Right hindlimb (tissue), 1 donor: ENCODE measurements around the gene HDGFL2.

ENCODE experiments used
- DNase-seq: peaks from one replicate; pipeline ENCODE4 v3.0.0-alpha.2; 2018

HDGFL2 gene

DNA sequence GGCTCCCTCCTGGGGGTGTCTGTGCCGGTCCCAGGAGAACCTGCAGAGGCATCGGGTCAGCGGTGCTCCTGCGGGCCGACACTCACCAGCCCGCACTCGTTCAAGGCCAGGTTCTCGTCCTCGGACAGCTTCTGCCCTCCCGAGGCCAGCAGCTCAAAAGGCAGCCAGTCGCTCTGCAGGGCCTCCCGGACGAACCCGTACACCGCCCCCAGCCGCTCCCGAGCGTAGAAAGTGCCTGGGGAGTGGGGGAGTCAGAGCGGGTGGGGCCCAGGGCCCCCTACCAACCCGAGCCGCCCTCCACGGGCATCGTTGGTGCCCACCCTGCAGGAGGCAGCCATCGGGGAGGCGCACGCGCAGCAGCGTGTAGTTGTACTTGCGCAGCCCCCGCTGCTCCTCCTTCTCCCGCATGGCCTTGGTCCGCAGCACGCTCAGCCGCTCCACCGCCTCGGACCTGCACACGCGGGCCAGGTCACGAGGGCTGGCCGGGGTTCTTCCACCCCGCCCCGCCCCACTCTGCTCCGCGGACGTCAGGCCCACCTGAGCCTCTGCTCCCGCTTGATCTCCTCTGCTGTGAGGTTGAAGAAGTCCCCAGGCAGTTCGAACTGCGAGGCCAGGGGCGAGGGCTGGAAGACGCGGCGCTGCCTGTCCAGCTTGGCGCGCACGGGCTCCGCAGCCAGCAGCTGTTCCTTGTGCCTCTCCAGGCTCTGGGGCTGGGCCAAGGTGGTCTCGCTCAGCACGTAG, 26.0 kb upstream of the HDGFL2 start:
- no peak for DNase-seq

DNA sequence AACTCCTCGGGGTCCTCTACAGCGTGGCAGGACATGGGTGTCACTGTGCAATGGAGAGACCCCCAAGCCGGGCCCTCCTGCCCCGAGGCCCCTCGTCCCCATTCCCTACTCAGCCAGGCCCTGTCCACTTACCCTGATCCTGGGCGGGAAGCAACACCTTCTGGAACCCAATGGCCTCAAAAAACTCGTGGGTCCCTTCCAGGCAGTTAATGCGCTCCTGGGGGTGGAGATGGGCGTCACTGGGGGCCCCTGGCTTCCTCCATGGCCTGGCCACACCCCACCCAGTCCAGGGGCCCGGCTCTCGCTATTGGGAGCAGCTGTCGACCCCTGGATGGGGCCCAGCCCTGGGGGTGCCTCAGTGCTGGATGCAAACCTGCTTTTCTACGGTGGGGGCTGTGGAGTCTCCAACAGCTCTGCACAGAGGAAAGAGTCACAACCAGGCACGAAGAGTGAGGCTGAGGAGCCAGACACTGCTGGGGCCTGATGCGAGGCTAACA, 25.3 kb upstream of the HDGFL2 start:
- DNase-seq: peak; percentile 46

GRCh38 chr19:4447327-4448146, 24.6 kb upstream of the HDGFL2 start:
- DNase-seq: no peak

GRCh38 chr19:4448147-4448985, 23.7 kb upstream of the HDGFL2 start:
- no peak for DNase-seq

DNA sequence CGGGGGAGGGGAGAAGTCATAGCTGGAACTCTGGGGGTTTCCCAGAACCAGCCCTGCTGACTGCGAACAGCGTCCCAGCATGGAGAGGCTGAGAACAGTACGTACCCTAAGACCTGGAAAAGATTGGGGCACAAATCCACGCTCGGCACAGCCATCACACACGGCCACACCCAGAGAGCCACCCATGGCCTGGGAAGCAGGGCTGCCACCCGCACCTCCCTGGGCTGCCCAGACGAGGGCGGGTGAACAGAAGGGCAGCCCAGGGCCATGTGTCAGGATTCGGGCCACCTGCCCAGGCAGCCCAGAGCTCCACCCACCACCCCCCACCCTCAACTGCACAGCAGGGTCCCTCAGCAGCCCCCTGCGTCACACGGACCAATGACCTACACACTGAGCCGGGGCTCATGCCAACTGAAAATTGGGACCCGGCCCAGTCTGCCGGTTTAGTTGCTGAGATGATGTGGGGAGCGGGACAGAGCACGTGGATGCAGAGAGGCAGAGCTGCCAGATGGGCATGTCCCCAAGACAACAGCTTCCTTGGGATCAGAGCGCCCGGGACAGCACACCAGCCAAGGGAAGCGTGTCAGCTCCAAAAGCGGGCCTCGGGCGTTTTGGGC, 23.0 kb upstream of the HDGFL2 start:
- DNase-seq: peak; percentile 73

- DNase-seq: no peak
These were observed 22.5 kb upstream of the HDGFL2 start for GRCh38 chr19:4449639-4450028.

- no peak for DNase-seq
These were observed 19.7 kb upstream of the HDGFL2 start for GRCh38 chr19:4452230-4452990.

DNA sequence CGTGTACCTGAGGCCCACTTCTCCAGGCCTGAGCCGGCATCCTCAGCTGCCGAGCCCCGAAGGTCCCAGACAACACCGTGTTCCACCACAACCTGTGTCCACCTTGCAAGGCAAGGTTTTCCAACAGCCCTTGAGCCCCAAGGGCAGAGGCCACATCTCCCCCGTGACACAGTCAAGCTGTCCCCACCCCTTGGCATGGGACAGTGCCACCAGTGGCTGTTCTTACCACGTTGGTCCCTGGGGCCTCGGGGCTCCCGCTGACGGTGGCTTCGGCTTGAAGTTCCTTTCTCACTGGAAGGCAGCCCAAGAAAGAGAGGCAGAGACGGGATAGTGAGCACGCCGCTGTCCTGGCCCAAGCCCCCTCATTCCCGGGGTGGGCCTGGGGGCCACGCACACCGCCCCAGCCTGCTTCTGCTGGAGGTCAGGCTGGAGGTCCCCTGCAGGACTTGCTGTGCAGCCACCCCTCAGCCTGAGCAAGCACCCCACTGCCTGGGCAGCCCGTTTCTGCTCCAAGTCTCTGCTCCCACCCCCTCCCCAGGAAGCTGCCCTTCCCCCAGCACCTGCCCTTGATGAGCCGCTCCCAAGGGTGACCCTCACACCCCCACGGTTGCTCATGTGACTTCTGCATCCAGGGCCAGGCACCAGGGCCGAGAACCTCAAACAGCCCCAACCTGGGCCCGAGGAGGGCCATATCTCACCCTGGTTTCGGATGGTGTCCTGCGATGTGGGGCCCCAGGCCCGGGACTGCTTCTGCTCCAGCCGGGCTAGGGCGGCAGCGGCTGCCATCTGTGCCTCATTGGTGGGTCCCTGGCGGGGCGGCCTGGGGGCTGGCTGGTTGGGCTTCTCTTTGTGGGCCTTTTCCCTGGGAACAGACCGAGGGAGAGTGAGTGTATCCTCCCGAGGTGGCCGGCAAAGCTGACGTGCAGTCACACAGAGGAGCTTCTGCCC, 18.6 kb upstream of the HDGFL2 start:
- no peak for DNase-seq

- DNase-seq: peak; percentile 58
These were observed 17.1 kb upstream of the HDGFL2 start for GRCh38 chr19:4454747-4455718.

DNA sequence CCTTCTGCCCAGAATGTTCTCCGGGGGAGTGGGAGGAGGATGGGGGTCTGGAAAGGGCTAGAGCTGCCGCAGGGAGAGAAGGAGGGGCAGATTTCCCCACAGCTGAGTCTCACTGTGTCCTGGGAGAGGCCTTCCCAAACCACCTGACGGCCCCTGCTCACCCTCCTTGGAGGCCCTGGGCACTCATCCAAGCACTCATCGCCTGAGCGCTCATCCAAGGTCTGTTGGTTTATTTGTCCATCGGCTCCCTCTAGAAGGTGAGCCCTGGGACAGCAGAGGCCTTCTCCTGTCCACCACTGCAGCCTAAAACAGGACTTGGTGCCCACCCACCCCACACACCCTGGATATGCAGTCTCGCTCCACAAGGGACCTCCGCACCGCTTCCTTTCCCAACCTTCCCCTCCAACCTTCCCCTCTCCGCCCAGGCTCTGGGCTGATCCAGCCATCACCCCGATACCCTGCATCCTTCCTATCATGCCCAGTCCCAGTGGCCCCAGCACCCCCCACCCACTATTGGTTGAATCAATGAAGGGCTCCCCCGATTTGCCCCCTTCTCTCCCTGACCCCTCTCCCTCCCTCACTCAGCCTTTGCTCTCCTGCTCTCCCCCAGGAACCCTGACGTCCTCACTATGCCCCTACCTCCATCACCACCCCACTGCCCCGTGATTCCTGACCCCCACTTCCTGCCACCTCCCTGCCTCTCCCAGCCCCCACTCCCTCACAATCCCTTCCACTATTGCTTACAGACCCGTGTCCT, 16.2 kb upstream of the HDGFL2 start:
- DNase-seq: peak; percentile 82

DNA sequence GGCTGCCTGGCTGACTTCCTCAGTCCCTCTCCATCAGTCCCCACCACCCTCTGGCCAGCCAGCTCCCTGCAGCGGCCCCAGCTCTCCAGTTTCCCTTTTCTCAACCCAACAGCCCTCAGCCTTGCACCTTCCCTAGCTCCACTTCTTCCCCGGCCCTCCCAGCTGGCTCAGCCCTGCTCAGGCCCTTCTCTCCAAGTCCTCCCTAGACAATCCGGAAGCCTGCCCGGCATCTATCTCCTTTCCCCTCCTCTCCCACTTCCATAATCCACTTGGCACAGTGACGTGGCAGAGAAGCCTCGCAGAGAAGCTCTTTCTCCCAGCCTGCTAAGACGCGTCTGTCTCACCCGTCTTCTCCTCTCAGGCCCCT, 15.6 kb upstream of the HDGFL2 start:
- DNase-seq: peak; percentile 74

GRCh38 chr19:4456843-4457653, 15.0 kb upstream of the HDGFL2 start:
- DNase-seq: peak; percentile 86

DNA sequence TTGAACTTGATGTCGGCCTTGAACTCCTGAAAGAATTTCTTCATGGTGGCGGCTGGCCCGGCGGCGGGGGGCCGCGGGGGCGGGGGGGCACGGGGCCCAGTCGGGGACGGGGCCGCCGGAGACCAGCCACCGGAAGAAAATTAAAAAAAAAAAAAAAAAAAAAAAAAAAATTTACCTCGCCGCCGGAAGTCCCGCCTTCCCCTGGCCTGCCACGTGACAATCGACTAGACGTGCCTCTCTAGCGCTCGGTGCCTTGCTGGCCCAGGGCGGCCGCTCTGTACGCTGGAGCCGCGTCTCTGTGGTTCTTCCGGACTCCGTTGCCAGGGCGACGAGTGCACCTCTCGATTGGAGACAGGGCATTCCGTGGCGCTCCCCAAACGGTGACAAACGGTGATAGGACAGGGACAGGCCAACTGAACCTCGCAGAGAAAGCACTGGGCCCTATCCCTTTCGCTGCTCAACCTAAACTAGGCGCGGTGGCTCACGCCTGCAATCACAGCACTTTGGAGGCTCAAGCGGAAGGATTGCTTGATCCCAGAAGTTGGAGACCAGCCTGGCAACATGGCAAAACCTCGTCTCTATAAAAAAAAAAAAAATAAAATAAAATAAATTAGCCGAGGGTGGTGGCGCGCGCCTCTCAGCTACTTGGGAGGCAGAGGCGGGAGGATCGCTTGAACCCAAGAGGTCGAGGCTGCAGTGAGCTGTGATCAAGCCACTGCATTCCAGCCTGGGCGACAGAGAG, 14.3 kb upstream of the HDGFL2 start, which contains the start of gene UBXN6:
Gene UBXN6 (minus strand): TSS at position 141 of the 742 bp plus-strand sequence. CDS start 97 bp downstream, at position 44.
- peak; percentile 98 for DNase-seq

DNA sequence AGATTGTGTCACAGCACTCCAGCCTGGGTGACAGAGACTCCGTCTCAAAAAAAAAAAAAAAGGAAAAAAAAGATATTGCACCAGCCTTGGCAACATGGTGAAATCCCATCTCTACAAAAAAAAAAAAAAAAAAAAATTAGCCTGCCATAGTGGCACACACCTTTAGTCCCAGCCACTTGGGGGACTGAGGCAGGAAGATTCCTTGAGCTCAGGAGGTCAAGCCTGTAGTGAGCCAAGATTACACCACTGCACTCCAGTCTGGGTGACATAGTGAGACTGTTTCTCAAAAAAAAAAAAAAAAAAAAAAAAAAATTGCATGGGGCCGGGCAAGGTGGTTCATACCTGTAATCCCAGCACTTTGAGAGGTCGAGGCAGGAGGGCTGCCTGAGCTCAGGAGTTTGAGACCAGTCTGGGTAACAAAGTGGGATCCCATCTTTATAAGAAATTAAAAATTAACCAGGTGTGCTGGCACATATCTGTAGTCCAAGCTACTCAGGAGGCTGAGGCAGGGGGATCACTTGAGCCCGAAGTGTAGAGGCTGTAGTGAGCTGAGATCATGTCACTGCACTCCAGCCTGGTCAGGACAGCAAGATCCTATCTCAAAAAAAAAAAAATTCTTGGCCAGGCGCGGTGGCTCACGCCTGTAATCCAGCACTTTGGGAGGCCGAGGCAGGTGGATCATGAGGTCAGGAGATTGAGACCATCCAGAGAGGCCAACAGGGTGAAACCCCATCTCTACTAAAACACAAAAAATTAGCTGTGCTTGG, 7.1 kb upstream of the HDGFL2 start:
- DNase-seq: no peak

DNA sequence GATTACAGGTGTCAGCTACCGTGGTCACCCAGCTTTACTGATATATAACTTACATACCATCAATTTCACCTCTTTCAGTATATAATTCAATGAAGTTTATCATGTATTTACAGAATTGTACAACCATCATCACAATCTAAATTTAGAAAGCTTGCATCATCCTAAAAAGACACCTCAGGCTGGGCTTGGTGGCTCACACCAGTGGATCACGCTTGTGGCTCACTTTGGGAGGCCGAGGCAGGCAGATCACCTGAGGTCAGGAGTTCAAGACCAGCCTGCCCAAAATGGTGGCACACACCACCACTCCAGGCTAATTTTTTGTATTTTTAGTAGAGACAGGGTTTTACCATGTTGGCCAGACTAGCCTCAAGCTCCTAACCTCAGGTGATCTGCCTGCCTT, 4.3 kb upstream of the HDGFL2 start:
- DNase-seq: no peak
